CD14-positive monocyte (primary cell): ENCODE measurements around the gene CCR7. TPM values are rescaled to one million over a fixed set of nuclear protein-coding genes. Genes with fewer than 3 reads are reported as not detected.

ENCODE experiments used
- DNase-seq, 3 donors: peaks; one replicate each; pipeline ENCODE4 v3.0.0-alpha.2; 2011 to 2022
- H2AFZ ChIP-seq: 2 replicates; pipeline ENCODE4 v1.6.0; 2012; ENCODE audit warnings: mild to moderate bottlenecking, low read depth, low read length, inconsistent platforms; ENCODE audit not compliant: insufficient read depth, poor library complexity, severe bottlenecking
- H3K27ac ChIP-seq, 2 donors: 1 replicate in 1 of 2; 2 replicates in 1 of 2; pipeline ENCODE4 v1.5.1; 2012 to 2013; ENCODE audit warnings: low read length in 2 of 2, control low read depth in 1 of 2, inconsistent platforms in 1 of 2, low read depth in 1 of 2, mild to moderate bottlenecking in 1 of 2
- H3K27me3 ChIP-seq, 2 donors: one replicate each; pipeline versions ENCODE4 v1.6.0 to v1.6.1; 2011 to 2013; ENCODE audit warnings: low read length in 2 of 2; ENCODE audit not compliant: control insufficient read depth in 2 of 2, insufficient read depth in 2 of 2
- H3K36me3 ChIP-seq, 2 donors: replicated peaks in 1 of 2; 1 replicate in 1 of 2; 2 replicates in 1 of 2; pipeline versions ENCODE4 v1.5.1 to v1.6.1; 2012 to 2013; ENCODE audit warnings: low read length in 2 of 2, control low read depth in 1 of 2, inconsistent platforms in 1 of 2, mild to moderate bottlenecking in 1 of 2; ENCODE audit not compliant: insufficient read depth in 2 of 2, control insufficient read depth in 1 of 2
- H3K4me1 ChIP-seq, 2 donors: 1 replicate in 1 of 2; 2 replicates in 1 of 2; pipeline versions ENCODE4 v1.5.1 to v1.6.1; 2012 to 2013; ENCODE audit warnings: low read length in 2 of 2, control low read depth in 1 of 2, inconsistent platforms in 1 of 2, mild to moderate bottlenecking in 1 of 2, moderate library complexity in 1 of 2; ENCODE audit not compliant: insufficient read depth in 2 of 2, control insufficient read depth in 1 of 2
- H3K4me2 ChIP-seq: replicated peaks from 2 replicates; pipeline ENCODE3; 2012; ENCODE audit warnings: low read length, moderate library complexity, mild to moderate bottlenecking; ENCODE audit not compliant: poor library complexity, severe bottlenecking; ENCODE audit errors: extremely low read depth
- H3K4me3 ChIP-seq, 3 experiments: fragments of 200-600 bp in 1 of 3; sonication (generic) in 1 of 3; replicated peaks in 1 of 3; 1 replicate in 2 of 3; 2 replicates in 1 of 3; pipeline ENCODE4 v1.5.1; 2011 to 2013; ENCODE audit warnings: low read length in 3 of 3, mild to moderate bottlenecking in 3 of 3, control low read depth in 2 of 3, low read depth in 2 of 3, inconsistent platforms in 1 of 3, moderate library complexity in 1 of 3
- H3K79me2 ChIP-seq: 2 replicates; pipeline ENCODE4 v1.6.0; 2012; ENCODE audit warnings: mild to moderate bottlenecking, control low read depth, inconsistent platforms, low read length, moderate library complexity; ENCODE audit not compliant: insufficient read depth
- H3K9ac ChIP-seq: 2 replicates; pipeline ENCODE4 v1.6.0; 2017; ENCODE audit warnings: low read length, mild to moderate bottlenecking; ENCODE audit not compliant: insufficient read depth, poor library complexity, severe bottlenecking
- H3K9me3 ChIP-seq, 2 donors: replicated peaks in 1 of 2; 1 replicate in 1 of 2; 2 replicates in 1 of 2; pipeline versions ENCODE4 v1.5.1 to v1.6.1; 2012 to 2013; ENCODE audit warnings: low read length in 2 of 2, control low read depth in 1 of 2; ENCODE audit not compliant: control insufficient read depth in 1 of 2, insufficient read depth in 1 of 2
- H4K20me1 ChIP-seq: 2 replicates; pipeline ENCODE4 v1.6.0; 2012; ENCODE audit warnings: mild to moderate bottlenecking, low read length, control low read depth, moderate library complexity; ENCODE audit not compliant: insufficient read depth
- H3K27ac Mint-ChIP-seq, 7 donors: one replicate each; pipeline ENCODE4 v1.8.0; 2020; ENCODE audit warnings: mild to moderate bottlenecking in 7 of 7, mixed read lengths in 7 of 7, moderate library complexity in 6 of 7, inconsistent platforms in 2 of 7
- H3K27me3 Mint-ChIP-seq, 3 donors: one replicate each; pipeline ENCODE4 v1.8.0; 2021 to 2022; ENCODE audit warnings: low read depth in 3 of 3, mild to moderate bottlenecking in 3 of 3, mixed read lengths in 3 of 3, moderate library complexity in 3 of 3, inconsistent platforms in 1 of 3
- H3K36me3 Mint-ChIP-seq, 2 donors: one replicate each; pipeline ENCODE4 v1.8.0; 2020; ENCODE audit warnings: mixed read lengths in 2 of 2, inconsistent platforms in 1 of 2, mild to moderate bottlenecking in 1 of 2
- H3K4me1 Mint-ChIP-seq: one replicate; pipeline ENCODE4 v1.8.0; 2020; ENCODE audit warnings: mild to moderate bottlenecking, mixed read lengths
- H3K4me3 Mint-ChIP-seq, 2 donors: one replicate each; pipeline ENCODE4 v1.8.0; 2020; ENCODE audit warnings: mild to moderate bottlenecking in 2 of 2, mixed read lengths in 2 of 2, moderate library complexity in 1 of 2
- H3K9me3 Mint-ChIP-seq, 7 donors: one replicate each; pipeline ENCODE4 v1.8.0; 2020 to 2022; ENCODE audit warnings: mixed read lengths in 7 of 7, mild to moderate bottlenecking in 6 of 7, moderate library complexity in 6 of 7, inconsistent platforms in 2 of 7
- WGBS: methylation state at CpG from one replicate; pipeline ENCODE4 v1.1.5; 2013; ENCODE audit warnings: missing lambda C conversion rate; ENCODE audit not compliant: insufficient coverage; 5-methylcytosine and 5-hydroxymethylcytosine counted together
- intact Hi-C, 2 donors: fragments of 100-400 bp; cut with micrococcal nuclease; formaldehyde crosslinking; loops; one replicate each; pipeline versions ENCODE4 v1.15.0 to v1.15.1; 2023
- polyA plus RNA-seq, 3 donors: library from polyadenylated mRNA; depleted of rRNA in 1 of 3; unstranded in 2 of 3; stranded (reverse) in 1 of 3; fragments of 300-500 nt in 2 of 3; fragments of >200 nt in 1 of 3; fragmentation: Illumina TruSeq in 2 of 3; gene quantifications; 1 replicate in 2 of 3; 2 replicates in 1 of 3; pipeline ENCODE4 v1.2.3, GENCODE V29; 2012 to 2021
- TF ChIP-seq, protein P1 (sequence below): fragments of 200-600 bp; IDR thresholded peaks from one replicate; pipeline ENCODE4 v1.8.0; 2022; ENCODE audit warnings: antibody characterized with exemption, mild to moderate bottlenecking

CCR7 gene
- polyA plus RNA-seq, 3 donors = 0.15 to 2.1 (median 1.2) TPM

DNA sequence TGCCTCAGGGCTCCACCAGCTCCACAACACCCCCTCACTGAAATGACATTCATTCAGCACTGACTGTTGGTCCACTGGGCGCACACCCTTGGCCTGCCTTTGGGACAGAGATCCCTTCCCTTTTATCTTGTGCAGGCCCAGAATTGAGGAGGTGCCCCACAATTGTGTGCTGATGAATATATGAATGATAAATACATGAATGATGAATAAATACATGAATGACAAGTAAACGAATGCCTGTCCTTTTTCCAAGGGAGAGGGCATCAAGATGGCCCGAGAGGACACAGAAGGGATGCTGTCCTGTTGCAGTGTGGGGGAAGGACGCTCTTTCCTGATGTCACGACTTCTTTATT is 5.7 kb downstream of the CCR7 start:
- Histone ChIP-seq H3K27ac (no peak overlapping the region), H4K20me1 (no peaks in the 10 kb centered on the region), H3K9me3 (no peaks in the 10 kb centered on the region), H3K79me2 (no peaks in the 10 kb centered on the region), H3K9ac (no peak overlapping the region), H3K4me3 (no peak overlapping the region), H3K4me2 (no peak overlapping the region), H3K4me1 (peaks cover 11 to 12% of the 10 kb centered on the region in 2 donors), H3K36me3 (no peaks in the 10 kb centered on the region), H2AFZ (no peak overlapping the region), H3K27me3 (peaks cover 0 to 27% of the 10 kb centered on the region in 2 donors)
- WGBS = no CpG with 5 or more reads among the region's 5 CpGs
- H3K9me3 Mint-ChIP-seq = peaks cover 0 to 3% (median 0%) of the 10 kb centered on the region in 7 donors
- no peaks in the 10 kb centered on the region for H3K36me3 Mint-ChIP-seq
- H3K27ac Mint-ChIP-seq = no peak overlapping the region
- H3K4me3 Mint-ChIP-seq = no peak overlapping the region
- H3K27me3 Mint-ChIP-seq = peaks cover 27 to 67% (median 33%) of the 10 kb centered on the region in 3 donors
- no peak for DNase-seq
- peaks cover 27% of the 10 kb centered on the region for H3K4me1 Mint-ChIP-seq
- TF ChIP-seq, protein P1, sequence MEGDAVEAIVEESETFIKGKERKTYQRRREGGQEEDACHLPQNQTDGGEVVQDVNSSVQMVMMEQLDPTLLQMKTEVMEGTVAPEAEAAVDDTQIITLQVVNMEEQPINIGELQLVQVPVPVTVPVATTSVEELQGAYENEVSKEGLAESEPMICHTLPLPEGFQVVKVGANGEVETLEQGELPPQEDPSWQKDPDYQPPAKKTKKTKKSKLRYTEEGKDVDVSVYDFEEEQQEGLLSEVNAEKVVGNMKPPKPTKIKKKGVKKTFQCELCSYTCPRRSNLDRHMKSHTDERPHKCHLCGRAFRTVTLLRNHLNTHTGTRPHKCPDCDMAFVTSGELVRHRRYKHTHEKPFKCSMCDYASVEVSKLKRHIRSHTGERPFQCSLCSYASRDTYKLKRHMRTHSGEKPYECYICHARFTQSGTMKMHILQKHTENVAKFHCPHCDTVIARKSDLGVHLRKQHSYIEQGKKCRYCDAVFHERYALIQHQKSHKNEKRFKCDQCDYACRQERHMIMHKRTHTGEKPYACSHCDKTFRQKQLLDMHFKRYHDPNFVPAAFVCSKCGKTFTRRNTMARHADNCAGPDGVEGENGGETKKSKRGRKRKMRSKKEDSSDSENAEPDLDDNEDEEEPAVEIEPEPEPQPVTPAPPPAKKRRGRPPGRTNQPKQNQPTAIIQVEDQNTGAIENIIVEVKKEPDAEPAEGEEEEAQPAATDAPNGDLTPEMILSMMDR = no peak
- intact Hi-C loops = no loop called here

- Histone ChIP-seq H3K9ac (no peak overlapping the region), H2AFZ (no peak overlapping the region), H3K27ac (no peak overlapping the region), H3K36me3 (no peaks in the 10 kb centered on the region), H3K27me3 (peaks cover 0 to 25% of the 10 kb centered on the region in 2 donors), H3K4me1 (peaks cover 15 to 17% of the 10 kb centered on the region in 2 donors), H3K9me3 (no peaks in the 10 kb centered on the region), H3K79me2 (no peaks in the 10 kb centered on the region), H3K4me2 (no peak overlapping the region), H4K20me1 (no peaks in the 10 kb centered on the region), H3K4me3 (no peak overlapping the region)
- no peaks in the 10 kb centered on the region for H3K36me3 Mint-ChIP-seq
- peaks cover 27 to 62% (median 30%) of the 10 kb centered on the region in 3 donors for H3K27me3 Mint-ChIP-seq
- 91% methylated on average over 9 of the region's 10 CpGs for WGBS
- peaks cover 0 to 3% (median 0%) of the 10 kb centered on the region in 7 donors for H3K9me3 Mint-ChIP-seq
- H3K27ac Mint-ChIP-seq = no peak overlapping the region
- TF ChIP-seq, protein P1 = no peak
- peaks cover 32% of the 10 kb centered on the region for H3K4me1 Mint-ChIP-seq
- intact Hi-C loops = no loop called here
- DNase-seq = no peak
- no peak overlapping the region for H3K4me3 Mint-ChIP-seq
Measured at GRCh38 chr17:40558890-40559563, 6.2 kb downstream of the CCR7 start.
